GM12872 (cell line): ENCODE data around the gene ELK3.

Source experiments
- TF ChIP-seq, protein P1 (sequence below): IDR thresholded peaks from 3 replicates; pipeline ENCODE4 v1.5.1; 2011; ENCODE audit warnings: low read depth, mild to moderate bottlenecking, low read length, moderate library complexity; ENCODE audit not compliant: insufficient read depth

ELK3 gene

DNA sequence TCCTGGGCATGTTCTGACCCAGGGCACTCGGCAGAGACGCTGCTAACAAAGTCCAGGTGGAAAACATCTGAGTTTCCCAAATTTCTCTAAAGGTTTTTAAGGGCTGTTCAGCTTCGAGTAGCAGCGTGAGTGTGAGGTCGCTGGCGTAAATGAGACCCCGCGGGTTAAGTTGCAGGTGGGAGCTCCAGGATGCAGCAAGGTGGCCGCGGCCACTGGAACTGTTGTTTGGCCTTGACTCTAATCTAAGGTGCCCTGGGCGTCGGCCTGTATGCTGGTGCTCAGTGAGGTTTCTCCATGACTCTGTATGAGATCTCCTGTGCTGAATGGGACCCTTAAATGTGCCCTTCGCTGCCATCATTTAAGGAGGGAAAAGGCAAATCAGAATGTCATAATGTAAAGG, 50.7 kb downstream of the ELK3 start:
- TF ChIP-seq, protein P1, sequence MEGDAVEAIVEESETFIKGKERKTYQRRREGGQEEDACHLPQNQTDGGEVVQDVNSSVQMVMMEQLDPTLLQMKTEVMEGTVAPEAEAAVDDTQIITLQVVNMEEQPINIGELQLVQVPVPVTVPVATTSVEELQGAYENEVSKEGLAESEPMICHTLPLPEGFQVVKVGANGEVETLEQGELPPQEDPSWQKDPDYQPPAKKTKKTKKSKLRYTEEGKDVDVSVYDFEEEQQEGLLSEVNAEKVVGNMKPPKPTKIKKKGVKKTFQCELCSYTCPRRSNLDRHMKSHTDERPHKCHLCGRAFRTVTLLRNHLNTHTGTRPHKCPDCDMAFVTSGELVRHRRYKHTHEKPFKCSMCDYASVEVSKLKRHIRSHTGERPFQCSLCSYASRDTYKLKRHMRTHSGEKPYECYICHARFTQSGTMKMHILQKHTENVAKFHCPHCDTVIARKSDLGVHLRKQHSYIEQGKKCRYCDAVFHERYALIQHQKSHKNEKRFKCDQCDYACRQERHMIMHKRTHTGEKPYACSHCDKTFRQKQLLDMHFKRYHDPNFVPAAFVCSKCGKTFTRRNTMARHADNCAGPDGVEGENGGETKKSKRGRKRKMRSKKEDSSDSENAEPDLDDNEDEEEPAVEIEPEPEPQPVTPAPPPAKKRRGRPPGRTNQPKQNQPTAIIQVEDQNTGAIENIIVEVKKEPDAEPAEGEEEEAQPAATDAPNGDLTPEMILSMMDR: no peak

DNA sequence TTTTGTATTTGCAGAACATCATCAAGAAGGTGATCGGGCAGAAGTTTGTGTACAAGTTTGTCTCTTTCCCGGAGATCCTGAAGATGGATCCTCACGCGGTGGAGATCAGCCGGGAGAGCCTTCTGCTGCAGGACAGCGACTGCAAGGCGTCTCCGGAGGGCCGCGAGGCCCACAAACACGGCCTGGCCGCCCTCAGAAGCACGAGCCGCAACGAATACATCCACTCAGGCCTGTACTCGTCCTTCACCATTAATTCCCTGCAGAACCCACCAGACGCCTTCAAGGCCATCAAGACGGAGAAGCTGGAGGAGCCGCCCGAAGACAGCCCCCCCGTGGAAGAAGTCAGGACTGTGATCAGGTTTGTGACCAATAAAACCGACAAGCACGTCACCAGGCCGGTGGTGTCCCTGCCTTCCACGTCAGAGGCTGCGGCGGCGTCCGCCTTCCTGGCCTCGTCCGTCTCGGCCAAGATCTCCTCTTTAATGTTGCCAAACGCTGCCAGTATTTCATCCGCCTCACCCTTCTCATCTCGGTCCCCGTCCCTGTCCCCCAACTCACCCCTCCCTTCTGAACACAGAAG, 52.8 kb downstream of the ELK3 start:
- TF ChIP-seq, protein P1: no peak

DNA sequence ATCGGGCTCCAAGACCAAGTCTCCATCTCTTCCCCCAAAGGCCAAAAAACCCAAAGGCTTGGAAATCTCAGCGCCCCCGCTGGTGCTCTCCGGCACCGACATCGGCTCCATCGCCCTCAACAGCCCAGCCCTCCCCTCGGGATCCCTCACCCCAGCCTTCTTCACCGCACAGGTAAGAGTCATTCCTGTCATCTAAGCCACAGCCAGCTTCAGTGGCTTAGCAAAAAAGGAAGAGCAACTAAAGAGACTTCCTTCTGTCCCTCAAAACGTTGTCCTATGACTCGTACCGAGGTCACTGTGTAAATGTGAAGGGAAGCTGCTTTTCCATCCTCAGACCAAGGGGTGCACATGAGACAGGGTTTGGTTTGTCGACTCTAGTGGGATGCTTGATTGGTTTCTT, 53.4 kb downstream of the ELK3 start:
- TF ChIP-seq, protein P1: no peak

DNA sequence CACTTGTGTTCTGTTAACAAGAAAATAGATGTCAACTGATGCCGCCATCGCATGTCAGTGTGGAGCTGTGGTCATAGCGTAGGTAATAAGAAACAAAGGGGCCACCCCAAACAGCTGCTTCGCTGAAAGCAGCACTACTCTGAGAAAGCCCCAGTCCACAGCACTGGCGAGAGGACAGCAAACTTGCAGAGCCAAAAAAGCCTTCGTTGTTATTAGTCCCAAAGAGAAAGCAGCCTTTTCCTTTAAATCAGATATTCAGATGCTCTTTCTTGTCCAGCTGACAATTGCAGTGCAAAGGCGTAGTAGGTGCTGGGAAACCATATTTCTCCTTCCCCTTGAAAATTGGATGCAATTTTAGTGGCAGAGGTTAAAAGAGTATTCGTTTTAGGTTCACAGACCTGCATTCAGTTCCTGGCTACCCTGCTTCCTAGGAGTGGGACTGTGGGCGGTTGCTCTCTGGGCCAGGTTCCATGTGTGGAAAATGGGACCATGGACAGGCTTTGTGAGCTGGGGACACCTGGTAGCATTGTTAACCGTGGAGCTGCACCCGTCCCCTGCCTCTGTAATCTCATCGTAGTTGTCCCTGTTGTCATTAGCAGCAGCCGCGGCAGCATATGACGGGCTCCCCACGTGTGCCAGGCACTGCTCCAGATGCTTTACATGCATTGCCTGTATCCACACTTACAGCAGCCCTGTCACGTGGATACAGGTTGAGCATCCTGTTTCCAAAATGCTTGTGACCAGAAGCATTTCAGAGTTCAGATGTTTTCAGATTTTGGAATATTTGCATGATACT, 54.2 kb downstream of the ELK3 start:
- TF ChIP-seq, protein P1: no peak

DNA sequence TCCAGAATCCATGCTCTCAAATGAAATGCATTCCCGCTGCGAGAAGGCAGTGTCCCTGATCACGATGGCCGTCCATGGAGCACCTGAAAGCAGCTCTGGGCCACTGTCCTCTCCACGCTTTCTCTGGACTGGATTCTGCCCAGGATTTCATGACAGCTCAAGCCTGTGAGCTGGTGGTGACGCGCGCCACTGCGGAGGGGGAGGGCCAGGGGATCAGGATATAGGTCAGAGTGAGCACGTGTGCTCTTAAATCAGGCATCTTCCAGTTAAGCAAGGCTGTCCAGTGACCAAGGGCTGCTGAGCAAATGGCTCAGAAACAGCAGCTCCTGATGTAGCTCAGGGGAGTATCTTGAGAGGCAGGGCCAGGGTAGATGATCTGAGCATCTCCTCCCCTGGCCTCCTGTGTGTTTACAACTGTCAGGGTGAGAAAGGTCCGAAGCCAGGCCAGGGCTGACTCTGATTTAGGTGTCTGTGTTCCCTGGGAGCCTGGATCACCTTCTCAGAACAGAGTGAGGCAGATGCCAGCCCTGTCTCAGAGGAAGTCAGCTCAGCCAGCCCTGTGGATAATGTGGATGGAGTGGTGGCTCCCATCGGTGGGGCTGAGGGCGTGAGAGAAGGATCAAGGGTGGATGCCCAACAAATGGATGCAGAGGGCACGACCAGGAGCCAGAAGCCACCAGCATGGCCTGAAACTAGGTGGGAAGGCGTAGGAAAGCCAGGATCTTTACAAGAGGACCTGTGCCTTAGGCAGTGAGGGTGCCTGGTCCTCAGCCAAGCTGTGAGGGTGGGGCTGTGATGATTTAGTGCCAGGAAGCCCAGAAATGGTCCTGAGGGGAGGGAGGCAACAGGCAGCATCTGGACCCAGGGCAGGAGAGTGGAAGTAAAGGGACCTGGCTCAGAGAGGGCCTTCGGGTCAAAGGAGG, 55.3 kb downstream of the ELK3 start:
- TF ChIP-seq, protein P1: no peak

DNA sequence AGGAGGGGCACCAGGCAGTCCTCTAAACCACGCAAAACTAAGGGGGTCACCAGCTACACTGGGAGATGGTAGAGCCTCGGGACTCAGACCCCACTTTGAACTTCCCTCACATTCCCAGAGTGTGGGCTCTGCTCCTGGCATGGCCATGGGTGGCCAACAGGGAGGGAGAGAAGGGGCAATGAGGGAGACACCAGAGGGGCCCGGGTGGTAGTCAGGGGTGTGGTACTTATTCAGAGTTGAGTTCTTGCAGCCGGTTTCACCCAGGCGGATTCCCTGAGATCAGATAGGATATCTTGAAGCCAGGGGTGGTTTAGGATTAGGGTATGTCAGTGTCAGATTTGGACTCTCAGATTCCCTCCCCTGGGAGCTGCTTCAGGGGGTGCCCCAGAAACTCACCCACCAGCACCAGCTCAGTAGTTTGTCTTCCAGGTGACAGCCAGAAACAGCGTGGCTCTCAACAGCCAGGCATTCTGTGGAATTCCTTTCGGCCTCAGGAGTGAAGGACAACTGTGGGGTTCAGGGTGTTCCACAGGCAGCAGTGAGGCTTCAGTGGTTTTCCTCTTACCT, 56.0 kb downstream of the ELK3 start:
- TF ChIP-seq, protein P1: no peak

DNA sequence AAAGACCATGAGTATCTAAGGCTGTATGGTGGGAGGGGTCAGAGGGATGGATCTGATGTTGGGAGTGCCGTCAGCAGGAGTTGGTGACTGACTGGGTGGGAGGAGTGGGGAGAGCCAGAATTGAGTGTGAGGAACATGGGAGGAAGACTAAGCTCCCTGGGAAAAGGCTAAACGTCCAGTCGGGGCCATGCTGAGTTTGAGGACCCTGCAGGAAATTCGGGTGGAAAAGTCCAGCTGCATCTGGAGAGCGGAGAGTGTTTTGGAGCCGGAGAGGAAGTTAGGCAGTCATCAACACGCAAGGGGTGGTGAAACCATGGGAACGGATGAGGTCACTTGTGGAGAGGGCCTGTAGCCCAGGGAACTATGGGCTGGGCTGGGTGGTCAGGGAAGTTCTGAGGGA, 60.9 kb downstream of the ELK3 start:
- TF ChIP-seq, protein P1: no peak
